Activated CD8-positive, alpha-beta memory T cell treated with anti-CD3 and anti-CD28 coated beads, Interleukin-2, amount 10 ng/mL, durations not matched to agents 7 days and 5 days (primary cell): ENCODE data around the gene SPEN. TPM values are rescaled to one million over a fixed set of nuclear protein-coding genes. Genes with fewer than 3 reads are reported as not detected.

ENCODE experiments used
- ATAC-seq: fragments of 150-1000 bp; cut with Tn5 transposase; one replicate; pipeline ENCODE4 v1.10.0; 2021; ENCODE audit warnings: moderate library complexity
- CTCF ChIA-PET: fragments of 350-600 bp; sonication (Branson Sonifier 250); formaldehyde crosslinking; loops from one replicate; lab custom pipeline; 2021; ENCODE audit warnings: antibody characterized with exemption; lab: Charles Lee
- DNase-seq: peaks from one replicate; pipeline ENCODE4 v3.0.0-alpha.2; 2020
- H3K27ac Mint-ChIP-seq: one replicate; pipeline ENCODE4 v1.8.0; 2021; ENCODE audit warnings: mild to moderate bottlenecking, mixed read lengths
- H3K27me3 Mint-ChIP-seq: one replicate; pipeline ENCODE4 v1.8.0; 2021; ENCODE audit warnings: mixed read lengths
- H3K36me3 Mint-ChIP-seq: one replicate; pipeline ENCODE4 v1.8.0; 2021; ENCODE audit warnings: mild to moderate bottlenecking, mixed read lengths
- H3K4me1 Mint-ChIP-seq: one replicate; pipeline ENCODE4 v1.8.0; 2021; ENCODE audit warnings: mixed read lengths
- H3K4me3 Mint-ChIP-seq: one replicate; pipeline ENCODE4 v1.8.0; 2021; ENCODE audit warnings: mild to moderate bottlenecking, moderate library complexity, mixed read lengths
- H3K9me3 Mint-ChIP-seq: one replicate; pipeline ENCODE4 v1.8.0; 2022; ENCODE audit warnings: low read depth, mixed read lengths
- total RNA-seq, 2 experiments: library from RNA; stranded (reverse); gene quantifications; one replicate each; pipeline ENCODE4 v1.2.3, GENCODE V29; 2021

Gene SPEN
- total RNA-seq, 2 experiments from 2014 or later = 74.6 to 75.5 TPM

DNA sequence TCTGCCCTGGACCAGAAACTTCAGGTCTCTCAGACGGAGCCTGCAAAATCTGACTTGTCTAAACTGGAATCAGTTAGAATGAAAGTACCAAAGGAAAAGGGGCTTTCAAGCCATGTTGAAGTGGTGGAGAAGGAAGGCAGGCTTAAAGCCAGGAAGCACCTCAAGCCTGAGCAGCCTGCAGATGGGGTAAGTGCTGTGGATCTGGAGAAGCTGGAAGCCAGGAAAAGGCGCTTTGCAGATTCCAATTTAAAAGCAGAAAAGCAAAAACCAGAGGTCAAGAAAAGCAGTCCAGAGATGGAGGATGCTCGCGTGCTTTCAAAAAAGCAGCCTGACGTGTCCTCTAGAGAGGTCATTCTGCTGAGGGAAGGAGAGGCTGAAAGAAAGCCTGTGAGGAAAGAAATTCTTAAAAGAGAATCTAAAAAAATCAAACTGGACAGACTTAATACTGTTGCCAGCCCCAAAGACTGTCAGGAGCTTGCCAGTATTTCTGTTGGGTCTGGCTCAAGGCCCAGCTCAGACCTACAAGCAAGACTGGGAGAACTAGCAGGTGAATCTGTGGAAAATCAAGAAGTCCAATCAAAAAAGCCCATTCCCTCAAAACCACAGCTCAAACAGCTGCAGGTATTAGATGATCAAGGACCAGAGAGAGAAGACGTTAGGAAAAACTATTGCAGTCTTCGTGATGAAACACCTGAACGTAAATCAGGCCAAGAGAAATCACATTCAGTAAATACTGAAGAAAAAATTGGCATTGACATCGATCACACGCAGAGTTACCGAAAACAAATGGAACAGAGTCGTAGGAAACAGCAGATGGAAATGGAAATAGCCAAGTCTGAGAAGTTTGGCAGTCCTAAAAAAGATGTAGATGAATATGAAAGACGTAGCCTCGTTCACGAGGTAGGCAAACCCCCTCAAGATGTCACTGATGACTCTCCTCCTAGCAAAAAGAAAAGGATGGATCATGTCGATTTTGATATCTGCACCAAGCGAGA is 81.8 kb downstream of the SPEN start:
- no peak overlapping the region for H3K4me3 Mint-ChIP-seq
- no peaks in the 10 kb centered on the region for H3K9me3 Mint-ChIP-seq
- no peaks in the 10 kb centered on the region for H3K27me3 Mint-ChIP-seq
- H3K27ac Mint-ChIP-seq = no peak overlapping the region
- CTCF ChIA-PET = no interaction called here
- peaks cover 3% of the 10 kb centered on the region for H3K4me1 Mint-ChIP-seq
- H3K36me3 Mint-ChIP-seq = peaks cover 52% of the 10 kb centered on the region
- DNase-seq = no peak
- ATAC-seq = no peak

DNA sequence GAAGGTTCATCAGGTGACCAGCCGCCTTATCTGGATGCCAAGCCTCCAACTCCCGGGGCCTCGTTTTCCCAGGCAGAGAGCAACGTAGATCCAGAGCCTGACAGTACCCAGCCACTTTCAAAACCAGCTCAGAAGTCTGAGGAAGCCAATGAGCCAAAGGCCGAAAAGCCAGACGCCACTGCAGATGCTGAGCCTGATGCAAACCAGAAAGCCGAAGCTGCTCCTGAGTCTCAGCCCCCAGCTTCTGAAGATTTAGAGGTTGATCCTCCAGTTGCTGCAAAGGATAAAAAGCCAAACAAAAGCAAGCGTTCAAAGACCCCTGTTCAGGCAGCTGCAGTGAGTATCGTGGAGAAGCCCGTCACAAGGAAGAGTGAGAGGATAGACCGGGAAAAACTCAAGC is 83.9 kb downstream of the SPEN start:
- no peak overlapping the region for H3K4me3 Mint-ChIP-seq
- no peaks in the 10 kb centered on the region for H3K9me3 Mint-ChIP-seq
- H3K27me3 Mint-ChIP-seq = no peaks in the 10 kb centered on the region
- no peaks in the 10 kb centered on the region for H3K4me1 Mint-ChIP-seq
- ATAC-seq (no peak), DNase-seq (no peak)
- no peak overlapping the region for H3K27ac Mint-ChIP-seq
- peaks cover 60% of the 10 kb centered on the region for H3K36me3 Mint-ChIP-seq
- CTCF ChIA-PET = interaction anchor here (1.2 kb wide), 1 partner anchor 116 kb away, joined by 3 read pairs; no protein-coding TSS in a partner anchor

- H3K27me3 Mint-ChIP-seq = no peaks in the 10 kb centered on the region
- DNase-seq = no peak
- H3K27ac Mint-ChIP-seq = no peak overlapping the region
- H3K9me3 Mint-ChIP-seq = no peaks in the 10 kb centered on the region
- H3K36me3 Mint-ChIP-seq = peaks cover 60% of the 10 kb centered on the region
- CTCF ChIA-PET = interaction anchor here (0.6 to 1.2 kb wide), 2 partner anchors 88 to 117 kb away, joined by 3 read pairs; no protein-coding TSS in a partner anchor
- peaks cover 1% of the 10 kb centered on the region for H3K4me1 Mint-ChIP-seq
- no peak overlapping the region for H3K4me3 Mint-ChIP-seq
- no peak for ATAC-seq
These were observed 84.4 kb downstream of the SPEN start for GRCh38 chr1:15931884-15932283.

DNA sequence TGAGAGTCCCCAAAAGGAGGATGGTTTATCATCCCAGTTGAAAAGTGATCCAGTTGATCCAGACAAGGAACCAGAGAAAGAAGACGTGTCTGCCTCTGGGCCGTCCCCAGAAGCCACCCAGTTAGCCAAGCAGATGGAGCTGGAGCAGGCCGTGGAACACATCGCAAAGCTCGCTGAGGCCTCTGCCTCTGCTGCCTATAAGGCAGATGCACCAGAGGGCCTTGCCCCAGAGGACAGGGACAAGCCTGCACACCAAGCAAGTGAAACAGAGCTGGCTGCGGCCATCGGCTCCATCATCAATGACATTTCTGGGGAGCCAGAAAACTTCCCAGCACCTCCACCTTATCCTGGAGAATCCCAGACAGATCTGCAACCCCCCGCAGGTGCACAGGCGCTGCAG is 85.1 kb downstream of the SPEN start:
- Mint-ChIP-seq H3K4me3 (no peak overlapping the region), H3K27ac (no peak overlapping the region), H3K4me1 (peaks cover 1% of the 10 kb centered on the region), H3K9me3 (no peaks in the 10 kb centered on the region), H3K27me3 (no peaks in the 10 kb centered on the region), H3K36me3 (peaks cover 61% of the 10 kb centered on the region)
- CTCF ChIA-PET = interaction anchor here (1.2 kb wide), 1 partner anchor 117 kb away, joined by 3 read pairs; no protein-coding TSS in a partner anchor
- no peak for DNase-seq
- no peak for ATAC-seq

GRCh38 chr1:15933684-15934083 is 86.2 kb downstream of the SPEN start:
- H3K4me1 Mint-ChIP-seq = peaks cover 1% of the 10 kb centered on the region
- H3K27ac Mint-ChIP-seq = peak overlapping the region; percentile 3
- H3K27me3 Mint-ChIP-seq = no peaks in the 10 kb centered on the region
- H3K36me3 Mint-ChIP-seq = peaks cover 58% of the 10 kb centered on the region
- H3K9me3 Mint-ChIP-seq = no peaks in the 10 kb centered on the region
- CTCF ChIA-PET = no interaction called here
- no peak overlapping the region for H3K4me3 Mint-ChIP-seq
- ATAC-seq = no peak
- no peak for DNase-seq

GRCh38 chr1:15934211-15935055 is 86.9 kb downstream of the SPEN start:
- no peaks in the 10 kb centered on the region for H3K9me3 Mint-ChIP-seq
- CTCF ChIA-PET = no interaction called here
- H3K27ac Mint-ChIP-seq = no peak overlapping the region
- H3K27me3 Mint-ChIP-seq = no peaks in the 10 kb centered on the region
- H3K4me3 Mint-ChIP-seq = no peak overlapping the region
- DNase-seq (no peak), ATAC-seq (no peak)
- H3K4me1 Mint-ChIP-seq = peaks cover 1% of the 10 kb centered on the region
- peaks cover 55% of the 10 kb centered on the region for H3K36me3 Mint-ChIP-seq

DNA sequence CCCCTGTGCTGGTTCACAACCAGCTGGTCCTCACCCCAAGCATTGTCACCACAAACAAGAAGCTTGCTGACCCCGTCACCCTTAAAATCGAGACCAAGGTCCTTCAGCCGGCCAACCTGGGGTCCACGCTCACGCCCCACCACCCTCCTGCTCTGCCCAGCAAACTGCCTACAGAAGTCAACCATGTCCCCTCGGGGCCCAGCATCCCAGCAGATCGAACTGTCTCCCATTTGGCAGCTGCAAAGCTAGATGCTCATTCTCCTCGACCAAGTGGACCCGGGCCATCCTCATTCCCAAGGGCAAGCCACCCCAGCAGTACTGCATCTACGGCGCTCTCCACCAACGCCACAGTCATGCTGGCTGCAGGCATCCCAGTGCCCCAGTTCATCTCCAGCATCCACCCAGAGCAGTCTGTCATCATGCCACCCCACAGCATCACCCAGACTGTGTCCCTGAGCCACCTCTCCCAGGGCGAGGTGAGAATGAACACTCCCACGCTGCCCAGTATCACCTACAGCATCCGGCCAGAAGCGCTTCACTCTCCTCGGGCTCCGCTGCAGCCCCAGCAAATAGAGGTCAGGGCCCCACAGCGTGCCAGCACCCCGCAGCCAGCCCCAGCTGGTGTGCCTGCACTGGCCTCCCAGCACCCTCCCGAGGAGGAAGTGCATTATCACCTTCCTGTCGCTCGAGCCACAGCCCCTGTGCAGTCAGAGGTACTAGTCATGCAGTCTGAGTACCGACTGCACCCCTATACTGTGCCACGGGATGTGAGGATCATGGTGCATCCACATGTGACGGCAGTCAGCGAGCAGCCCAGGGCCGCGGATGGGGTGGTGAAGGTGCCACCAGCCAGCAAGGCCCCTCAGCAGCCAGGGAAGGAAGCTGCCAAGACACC is 87.8 kb downstream of the SPEN start:
- peaks cover 1% of the 10 kb centered on the region for H3K4me1 Mint-ChIP-seq
- CTCF ChIA-PET = interaction anchor here (2.0 kb wide), 1 partner anchor 14 kb away, joined by 4 read pairs; no protein-coding TSS in a partner anchor
- no peaks in the 10 kb centered on the region for H3K27me3 Mint-ChIP-seq
- peaks cover 50% of the 10 kb centered on the region for H3K36me3 Mint-ChIP-seq
- DNase-seq (no peak), ATAC-seq (no peak)
- no peaks in the 10 kb centered on the region for H3K9me3 Mint-ChIP-seq
- H3K4me3 Mint-ChIP-seq = no peak overlapping the region
- no peak overlapping the region for H3K27ac Mint-ChIP-seq

GRCh38 chr1:15936025-15936424 is 88.5 kb downstream of the SPEN start:
- H3K36me3 Mint-ChIP-seq = peaks cover 49% of the 10 kb centered on the region
- ATAC-seq = no peak
- no peak for DNase-seq
- H3K27ac Mint-ChIP-seq = no peak overlapping the region
- CTCF ChIA-PET = interaction anchor here (2.0 kb wide), 1 partner anchor 13 kb away, joined by 4 read pairs; no protein-coding TSS in a partner anchor
- H3K9me3 Mint-ChIP-seq = no peaks in the 10 kb centered on the region
- no peak overlapping the region for H3K4me3 Mint-ChIP-seq
- no peaks in the 10 kb centered on the region for H3K27me3 Mint-ChIP-seq
- H3K4me1 Mint-ChIP-seq = peaks cover 1% of the 10 kb centered on the region

- Mint-ChIP-seq H3K4me3 (no peak overlapping the region), H3K4me1 (peaks cover 1% of the 10 kb centered on the region), H3K36me3 (peaks cover 47% of the 10 kb centered on the region), H3K27ac (peak overlapping the region; percentile 73), H3K9me3 (no peaks in the 10 kb centered on the region), H3K27me3 (no peaks in the 10 kb centered on the region)
- ATAC-seq (no peak), DNase-seq (no peak)
- CTCF ChIA-PET = interaction anchor here (1.0 to 2.5 kb wide), 3 partner anchors 11 to 122 kb away, joined by 3 to 9 read pairs (median 4); no protein-coding TSS in a partner anchor
These were observed 89.6 kb downstream of the SPEN start for GRCh38 chr1:15937146-15937545.

DNA sequence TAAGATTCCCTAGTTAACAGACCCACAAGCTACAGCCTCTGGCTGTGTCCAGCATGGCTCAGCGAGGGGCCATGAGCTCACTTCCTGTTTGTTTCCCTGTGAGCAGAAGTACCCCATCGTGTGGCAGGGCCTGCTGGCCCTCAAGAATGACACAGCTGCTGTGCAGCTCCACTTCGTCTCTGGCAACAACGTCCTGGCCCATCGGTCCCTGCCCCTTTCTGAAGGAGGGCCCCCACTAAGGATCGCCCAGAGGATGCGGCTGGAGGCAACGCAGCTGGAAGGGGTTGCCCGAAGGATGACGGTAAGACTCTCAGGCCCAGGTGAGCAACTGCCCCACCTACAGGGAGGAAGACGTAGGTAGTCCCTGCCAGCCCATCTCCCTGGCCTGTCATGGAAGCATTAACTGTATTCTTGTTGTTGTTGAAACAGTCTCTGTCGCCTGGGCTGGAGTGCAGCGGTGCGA is 90.2 kb downstream of the SPEN start:
- Mint-ChIP-seq H3K27ac (peak overlapping the region; percentile 73), H3K27me3 (no peaks in the 10 kb centered on the region), H3K4me3 (no peak overlapping the region), H3K9me3 (no peaks in the 10 kb centered on the region), H3K36me3 (peaks cover 43% of the 10 kb centered on the region), H3K4me1 (peaks cover 1% of the 10 kb centered on the region)
- CTCF ChIA-PET = interaction anchor here (0.6 to 2.5 kb wide), 5 partner anchors 10 to 235 kb away, joined by 3 to 9 read pairs (median 4); no protein-coding TSS in a partner anchor
- no peak for DNase-seq
- ATAC-seq = no peak

DNA sequence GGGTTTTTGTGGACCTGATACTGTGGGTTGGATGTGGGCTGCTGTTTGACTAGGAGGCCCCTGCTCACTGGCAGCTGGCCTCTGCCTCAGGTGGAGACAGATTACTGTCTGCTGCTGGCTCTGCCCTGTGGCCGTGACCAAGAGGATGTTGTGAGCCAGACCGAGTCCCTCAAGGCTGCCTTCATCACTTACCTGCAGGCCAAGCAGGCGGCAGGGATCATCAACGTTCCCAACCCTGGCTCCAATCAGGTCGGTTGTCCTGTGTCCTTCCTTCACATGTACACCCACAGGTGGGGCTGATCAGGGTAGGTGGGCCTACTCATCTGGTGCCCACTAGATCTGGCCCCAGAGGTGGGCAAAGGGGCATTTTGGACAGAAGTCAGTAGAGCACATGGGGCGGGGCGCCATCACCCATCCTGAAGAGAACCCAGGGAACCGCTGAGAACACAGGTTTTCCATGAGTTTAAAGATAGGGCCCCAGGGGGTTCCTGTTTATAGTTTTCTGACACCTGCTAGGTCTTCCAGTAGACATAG is 91.2 kb downstream of the SPEN start:
- H3K4me3 Mint-ChIP-seq = no peak overlapping the region
- ATAC-seq = no peak
- no peaks in the 10 kb centered on the region for H3K9me3 Mint-ChIP-seq
- H3K36me3 Mint-ChIP-seq = peaks cover 37% of the 10 kb centered on the region
- H3K27me3 Mint-ChIP-seq = no peaks in the 10 kb centered on the region
- peaks cover 1% of the 10 kb centered on the region for H3K4me1 Mint-ChIP-seq
- H3K27ac Mint-ChIP-seq = no peak overlapping the region
- no peak for DNase-seq
- CTCF ChIA-PET = interaction anchor here (0.6 to 2.5 kb wide), 3 partner anchors 11 to 236 kb away, joined by 3 to 9 read pairs (median 4); no protein-coding TSS in a partner anchor
